Fibroblast of lung (primary cell): ENCODE results near the gene DCAF6. TPM values are rescaled to one million over a fixed set of nuclear protein-coding genes. Genes with fewer than 3 reads are reported as not detected.

Experiments
- DNase-seq, 2 donors: peaks; one replicate each; pipeline versions ENCODE4 v3.0.0 to v3.0.0-alpha.2; 2010; ENCODE audit warnings: low read depth in 2 of 2
- H2AFZ ChIP-seq: 2 replicates; pipeline ENCODE4 v1.5.1; 2012; ENCODE audit warnings: low read length, control low read depth, inconsistent platforms
- H3K27ac ChIP-seq: 2 replicates; pipeline ENCODE4 v1.5.1; 2011; ENCODE audit warnings: low read length, control low read depth; ENCODE audit not compliant: insufficient read depth
- H3K27me3 ChIP-seq: 2 replicates; pipeline ENCODE4 v1.5.1; 2011; ENCODE audit warnings: mild to moderate bottlenecking, low read length; ENCODE audit not compliant: control insufficient read depth, insufficient read depth
- H3K36me3 ChIP-seq: 2 replicates; pipeline ENCODE4 v1.5.1; 2011; ENCODE audit warnings: low read length; ENCODE audit not compliant: control insufficient read depth, insufficient read depth
- H3K4me1 ChIP-seq: 2 replicates; pipeline ENCODE4 v1.5.1; 2011; ENCODE audit warnings: low read length; ENCODE audit not compliant: control insufficient read depth, insufficient read depth; ENCODE audit errors: extremely low read depth
- H3K4me2 ChIP-seq: 2 replicates; pipeline ENCODE4 v1.5.1; 2011; ENCODE audit warnings: low read length, control low read depth; ENCODE audit not compliant: insufficient read depth; ENCODE audit errors: extremely low read depth
- H3K4me3 ChIP-seq, 4 experiments: fragments of 200-600 bp in 1 of 4; sonication (generic) in 1 of 4; replicated peaks in 1 of 4; 2 replicates each; pipeline ENCODE4 v1.5.1; 2011 to 2016; ENCODE audit warnings: low read length in 4 of 4, low read depth in 3 of 4, mild to moderate bottlenecking in 3 of 4, control low read depth in 2 of 4, inconsistent platforms in 1 of 4, mixed read lengths in 1 of 4; ENCODE audit not compliant: insufficient read depth in 1 of 4; ENCODE audit errors: control extremely low read depth in 1 of 4
- H3K79me2 ChIP-seq: 2 replicates; pipeline ENCODE4 v1.5.1; 2012; ENCODE audit warnings: mild to moderate bottlenecking, low read length, inconsistent platforms; ENCODE audit not compliant: control insufficient read depth, insufficient read depth
- H3K9ac ChIP-seq: 2 replicates; pipeline ENCODE4 v1.5.1; 2011; ENCODE audit warnings: mild to moderate bottlenecking, low read length, control low read depth; ENCODE audit not compliant: insufficient read depth
- H3K9me3 ChIP-seq: 2 replicates; pipeline ENCODE4 v1.5.1; 2012; ENCODE audit warnings: low read depth, low read length; ENCODE audit not compliant: control insufficient read depth, insufficient read depth
- H4K20me1 ChIP-seq: 2 replicates; pipeline ENCODE4 v1.5.1; 2011; ENCODE audit warnings: low read length; ENCODE audit not compliant: control insufficient read depth, insufficient read depth; ENCODE audit errors: extremely low read depth
- CTCF ChIP-seq, 2 donors: IDR thresholded peaks in 1 of 2; conservative IDR thresholded peaks in 1 of 2; 1 replicate in 1 of 2; 2 replicates in 1 of 2; pipeline ENCODE4 v1.5.1; 2011 to 2012; ENCODE audit warnings: low read length in 2 of 2, control low read depth in 1 of 2, inconsistent platforms in 1 of 2, low read depth in 1 of 2, mild to moderate bottlenecking in 1 of 2
- EZH2 ChIP-seq: IDR thresholded peaks from 2 replicates; pipeline ENCODE4 v1.5.1; 2012; ENCODE audit warnings: low read length, control low read depth, mild to moderate bottlenecking; ENCODE audit errors: missing control alignments
- polyA plus RNA-seq, 2 donors: library from polyadenylated mRNA; depleted of rRNA in 1 of 2; stranded (reverse) in 1 of 2; unstranded in 1 of 2; fragments of >200 nt; gene quantifications; 2 replicates each; pipeline ENCODE4 v1.2.1, GENCODE V29; 2011 to 2012; ENCODE audit warnings: missing spikeins in 1 of 2
- total RNA-seq: library from RNA; depleted of rRNA; stranded (reverse); fragments of >200 nt; gene quantifications from 2 replicates; pipeline ENCODE4 v1.2.1, GENCODE V29; 2014

Gene DCAF6
- total and polyA plus RNA-seq, 2 donors (not counting 1 experiment from before 2014, with no cell fraction given): 64.4 to 143 TPM

- H3K9me3 ChIP-seq: no peaks in the 10 kb centered on the region
- H3K9ac ChIP-seq: no peak overlapping the region
- no peak overlapping the region for H2AFZ ChIP-seq
- no peak overlapping the region for H3K4me3 ChIP-seq
- H3K79me2 ChIP-seq: peaks cover 80% of the 10 kb centered on the region
- no peaks in the 10 kb centered on the region for H3K4me1 ChIP-seq
- peaks cover 2% of the 10 kb centered on the region for H4K20me1 ChIP-seq
- no peak overlapping the region for H3K4me2 ChIP-seq
- DNase-seq: no peak
- no peaks in the 10 kb centered on the region for H3K27me3 ChIP-seq
- H3K27ac ChIP-seq: no peak overlapping the region
- H3K36me3 ChIP-seq: no peaks in the 10 kb centered on the region
- no peak for TF ChIP-seq EZH2
- no peak for TF ChIP-seq CTCF (conservative IDR thresholded peaks at IDR 0.05 in 1 of 2, IDR thresholded peaks at IDR 0.05 in 1 of 2; ENCODE audit: low read depth in 1 of 2, low read length in 2 of 2)
Measured at GRCh38 chr1:167940264-167940663, 3.8 kb downstream of the DCAF6 start.

- Histone ChIP-seq H3K9me3 (no peaks in the 10 kb centered on the region), H3K9ac (no peak overlapping the region), H3K79me2 (peaks cover 89% of the 10 kb centered on the region), H3K36me3 (no peaks in the 10 kb centered on the region), H4K20me1 (no peaks in the 10 kb centered on the region), H3K4me1 (no peaks in the 10 kb centered on the region), H3K27me3 (no peaks in the 10 kb centered on the region), H3K4me3 (no peak overlapping the region), H3K27ac (no peak overlapping the region), H2AFZ (no peak overlapping the region), H3K4me2 (no peak overlapping the region)
- DNase-seq: no peak
- TF ChIP-seq CTCF (conservative IDR thresholded peaks at IDR 0.05 in 1 of 2, IDR thresholded peaks at IDR 0.05 in 1 of 2; ENCODE audit: low read depth in 1 of 2, low read length in 2 of 2) (no peak), EZH2 (no peak)
Measured at GRCh38 chr1:167943541-167943940, 7.1 kb downstream of the DCAF6 start.

GRCh38 chr1:167947733-167948132, 11.2 kb downstream of the DCAF6 start:
- H4K20me1 ChIP-seq: peaks cover 3% of the 10 kb centered on the region
- H2AFZ ChIP-seq: no peak overlapping the region
- no peaks in the 10 kb centered on the region for H3K9me3 ChIP-seq
- no peak overlapping the region for H3K4me2 ChIP-seq
- peaks cover 5% of the 10 kb centered on the region for H3K36me3 ChIP-seq
- no peak overlapping the region for H3K9ac ChIP-seq
- DNase-seq: no peak
- H3K27ac ChIP-seq: no peak overlapping the region
- no peaks in the 10 kb centered on the region for H3K4me1 ChIP-seq
- H3K4me3 ChIP-seq: no peak overlapping the region
- H3K27me3 ChIP-seq: no peaks in the 10 kb centered on the region
- TF ChIP-seq CTCF (conservative IDR thresholded peaks at IDR 0.05 in 1 of 2, IDR thresholded peaks at IDR 0.05 in 1 of 2; ENCODE audit: low read depth in 1 of 2, low read length in 2 of 2): no peak
- TF ChIP-seq EZH2: no peak
- H3K79me2 ChIP-seq: peaks cover 67% of the 10 kb centered on the region
